GM10847 (cell line): ENCODE measurements around the gene OR52B6.

Experiments
- POLR2A ChIP-seq: IDR thresholded peaks from 2 replicates; pipeline ENCODE4 v1.6.1; 2011; ENCODE audit not compliant: insufficient read length; ENCODE audit errors: extremely low read depth

OR52B6 gene

GRCh38 chr11:5577101-5577500 is 3.6 kb upstream of the OR52B6 start:
- TF ChIP-seq POLR2A = no peak

GRCh38 chr11:5581014-5581413 is 337 bp downstream of the OR52B6 start:
- no peak for TF ChIP-seq POLR2A

- no peak for TF ChIP-seq POLR2A
These were observed 10.9 kb downstream of the OR52B6 start for GRCh38 chr11:5591613-5592012.

GRCh38 chr11:5592615-5593014 is 11.9 kb downstream of the OR52B6 start:
- no peak for TF ChIP-seq POLR2A

- no peak for TF ChIP-seq POLR2A
These were observed 12.5 kb downstream of the OR52B6 start for GRCh38 chr11:5593146-5593545.

- no peak for TF ChIP-seq POLR2A
These were observed 16.0 kb downstream of the OR52B6 start, which contains the start of gene TRIM6 for GRCh38 chr11:5596607-5597201. TSS of gene TRIM6 (plus strand) at chr11:5596637. CDS start at chr11:5596898, 261 bp downstream.

GRCh38 chr11:5597953-5598352 is 17.3 kb downstream of the OR52B6 start:
- TF ChIP-seq POLR2A = no peak

- TF ChIP-seq POLR2A = no peak
These were observed 19.7 kb downstream of the OR52B6 start for GRCh38 chr11:5600374-5600851.

- no peak for TF ChIP-seq POLR2A
These were observed 22.6 kb downstream of the OR52B6 start for GRCh38 chr11:5603326-5603725.

GRCh38 chr11:5604896-5605295 is 24.2 kb downstream of the OR52B6 start:
- TF ChIP-seq POLR2A = no peak

GRCh38 chr11:5605849-5606248 is 25.2 kb downstream of the OR52B6 start:
- TF ChIP-seq POLR2A = no peak

- no peak for TF ChIP-seq POLR2A
These were observed 28.1 kb downstream of the OR52B6 start for GRCh38 chr11:5608808-5609207.

- no peak for TF ChIP-seq POLR2A
These were observed 29.8 kb downstream of the OR52B6 start for GRCh38 chr11:5610446-5610845.

GRCh38 chr11:5611627-5612026 is 30.9 kb downstream of the OR52B6 start:
- TF ChIP-seq POLR2A = no peak

- no peak for TF ChIP-seq POLR2A
These were observed 38.1 kb downstream of the OR52B6 start for GRCh38 chr11:5618807-5619206.

GRCh38 chr11:5620651-5621521 is 40.2 kb downstream of the OR52B6 start:
- no peak for TF ChIP-seq POLR2A
